Panc1 (cell line): ENCODE measurements around the gene ZNF19.

ENCODE experiments used
- CTCF ChIP-seq: fragments of 450-650 bp; IDR thresholded peaks from 2 replicates; pipeline ENCODE4 v1.5.1; 2017; ENCODE audit warnings: mild to moderate bottlenecking
- POLR2AphosphoS5 ChIP-seq: IDR thresholded peaks from 2 replicates; pipeline ENCODE4 v1.6.1; 2012; ENCODE audit warnings: mild to moderate bottlenecking, low read depth, low read length, moderate library complexity
- SIN3A ChIP-seq: IDR thresholded peaks from 2 replicates; pipeline ENCODE4 v1.6.1; 2012; ENCODE audit warnings: low read depth, mild to moderate bottlenecking, low read length, moderate library complexity, borderline replicate concordance; ENCODE audit not compliant: insufficient read depth
- TF ChIP-seq, protein P1 (sequence below), 2 experiments: IDR thresholded peaks; 2 replicates each; pipeline ENCODE4 v1.6.1; 2011 to 2012; ENCODE audit warnings: low read depth in 2 of 2, control low read depth in 1 of 2, low read length in 1 of 2, mild to moderate bottlenecking in 1 of 2, moderate library complexity in 1 of 2; ENCODE audit not compliant: insufficient read depth in 1 of 2

GRCh38 chr16:71480956-71481355, 8.2 kb downstream of the ZNF19 start:
- TF ChIP-seq CTCF (no peak), SIN3A (no peak), POLR2AphosphoS5 (no peak)
- TF ChIP-seq, protein P1, sequence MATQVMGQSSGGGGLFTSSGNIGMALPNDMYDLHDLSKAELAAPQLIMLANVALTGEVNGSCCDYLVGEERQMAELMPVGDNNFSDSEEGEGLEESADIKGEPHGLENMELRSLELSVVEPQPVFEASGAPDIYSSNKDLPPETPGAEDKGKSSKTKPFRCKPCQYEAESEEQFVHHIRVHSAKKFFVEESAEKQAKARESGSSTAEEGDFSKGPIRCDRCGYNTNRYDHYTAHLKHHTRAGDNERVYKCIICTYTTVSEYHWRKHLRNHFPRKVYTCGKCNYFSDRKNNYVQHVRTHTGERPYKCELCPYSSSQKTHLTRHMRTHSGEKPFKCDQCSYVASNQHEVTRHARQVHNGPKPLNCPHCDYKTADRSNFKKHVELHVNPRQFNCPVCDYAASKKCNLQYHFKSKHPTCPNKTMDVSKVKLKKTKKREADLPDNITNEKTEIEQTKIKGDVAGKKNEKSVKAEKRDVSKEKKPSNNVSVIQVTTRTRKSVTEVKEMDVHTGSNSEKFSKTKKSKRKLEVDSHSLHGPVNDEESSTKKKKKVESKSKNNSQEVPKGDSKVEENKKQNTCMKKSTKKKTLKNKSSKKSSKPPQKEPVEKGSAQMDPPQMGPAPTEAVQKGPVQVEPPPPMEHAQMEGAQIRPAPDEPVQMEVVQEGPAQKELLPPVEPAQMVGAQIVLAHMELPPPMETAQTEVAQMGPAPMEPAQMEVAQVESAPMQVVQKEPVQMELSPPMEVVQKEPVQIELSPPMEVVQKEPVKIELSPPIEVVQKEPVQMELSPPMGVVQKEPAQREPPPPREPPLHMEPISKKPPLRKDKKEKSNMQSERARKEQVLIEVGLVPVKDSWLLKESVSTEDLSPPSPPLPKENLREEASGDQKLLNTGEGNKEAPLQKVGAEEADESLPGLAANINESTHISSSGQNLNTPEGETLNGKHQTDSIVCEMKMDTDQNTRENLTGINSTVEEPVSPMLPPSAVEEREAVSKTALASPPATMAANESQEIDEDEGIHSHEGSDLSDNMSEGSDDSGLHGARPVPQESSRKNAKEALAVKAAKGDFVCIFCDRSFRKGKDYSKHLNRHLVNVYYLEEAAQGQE (IDR thresholded peaks at IDR 0.05; ENCODE audit: insufficient read depth in 1 of 2, low read depth in 2 of 2, low read length in 1 of 2) = no peak
